ENCODE data around the gene DHX35.
"Not testable (repeated sequence)": the region's sequence is repeated elsewhere in the genome, so short reads cannot be mapped to it uniquely, and the experiment has no call there.

Gene DHX35

DNA sequence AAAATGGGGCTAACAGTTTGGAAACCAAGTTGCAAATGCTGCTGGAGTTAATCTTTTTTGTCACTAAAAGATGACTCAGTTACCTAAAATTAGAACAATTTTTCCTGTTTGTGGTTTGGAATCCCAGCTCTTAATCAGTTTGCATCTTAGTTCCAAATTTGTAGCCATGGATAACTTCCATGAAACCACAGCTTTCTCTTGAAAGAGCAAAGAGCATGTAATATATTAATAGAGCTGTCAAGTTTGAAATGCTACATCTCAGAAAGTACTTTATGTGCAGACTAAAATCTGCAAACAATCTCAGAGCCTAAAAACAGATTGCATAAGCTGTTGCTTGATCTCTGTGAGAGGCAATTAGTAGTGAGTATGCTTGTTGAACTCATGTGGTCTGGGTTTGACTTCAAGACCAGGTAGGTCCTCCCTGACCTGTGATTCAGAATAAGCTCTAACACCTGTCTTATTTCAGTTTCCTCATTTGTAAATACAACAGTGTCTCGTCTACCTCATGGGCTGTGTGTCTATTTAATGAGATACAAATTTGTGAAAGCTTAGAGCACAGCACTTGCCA lies 23.5 kb downstream of the DHX35 start:
- DNase-seq (ENCODE audit: extremely low spot score) = peak; percentile 19
- POLR2A ChIA-PET = interaction anchor here (0.5 kb wide), 1 partner anchor 26 kb away, joined by 5 read pairs; no protein-coding TSS in a partner anchor
- TF ChIP-seq, protein P1, sequence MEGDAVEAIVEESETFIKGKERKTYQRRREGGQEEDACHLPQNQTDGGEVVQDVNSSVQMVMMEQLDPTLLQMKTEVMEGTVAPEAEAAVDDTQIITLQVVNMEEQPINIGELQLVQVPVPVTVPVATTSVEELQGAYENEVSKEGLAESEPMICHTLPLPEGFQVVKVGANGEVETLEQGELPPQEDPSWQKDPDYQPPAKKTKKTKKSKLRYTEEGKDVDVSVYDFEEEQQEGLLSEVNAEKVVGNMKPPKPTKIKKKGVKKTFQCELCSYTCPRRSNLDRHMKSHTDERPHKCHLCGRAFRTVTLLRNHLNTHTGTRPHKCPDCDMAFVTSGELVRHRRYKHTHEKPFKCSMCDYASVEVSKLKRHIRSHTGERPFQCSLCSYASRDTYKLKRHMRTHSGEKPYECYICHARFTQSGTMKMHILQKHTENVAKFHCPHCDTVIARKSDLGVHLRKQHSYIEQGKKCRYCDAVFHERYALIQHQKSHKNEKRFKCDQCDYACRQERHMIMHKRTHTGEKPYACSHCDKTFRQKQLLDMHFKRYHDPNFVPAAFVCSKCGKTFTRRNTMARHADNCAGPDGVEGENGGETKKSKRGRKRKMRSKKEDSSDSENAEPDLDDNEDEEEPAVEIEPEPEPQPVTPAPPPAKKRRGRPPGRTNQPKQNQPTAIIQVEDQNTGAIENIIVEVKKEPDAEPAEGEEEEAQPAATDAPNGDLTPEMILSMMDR (IDR thresholded peaks at IDR 0.05; ENCODE audit: control extremely low read depth, extremely low read depth, low read depth, missing control alignments) = no peak
- CTCF ChIA-PET = interaction anchor here (0.9 to 4.8 kb wide), 8 partner anchors 11 to 235 kb away, joined by 3 to 32 read pairs (median 7); partner anchors contain the start of genes DHX35 and FAM83D

- CTCF ChIA-PET = interaction anchor here (1.0 to 4.4 kb wide), 6 partner anchors 10 to 60 kb away, joined by 3 to 32 read pairs (median 6); partner anchors contain the start of genes DHX35 and FAM83D
- POLR2A ChIA-PET = no interaction called here
- TF ChIP-seq, protein P1 (IDR thresholded peaks at IDR 0.05; ENCODE audit: control extremely low read depth, extremely low read depth, low read depth, missing control alignments) = no peak
- DNase-seq (ENCODE audit: extremely low spot score) = peak; percentile 12
These were observed 24.5 kb downstream of the DHX35 start for GRCh38 chr20:38986663-38987062.

DNA sequence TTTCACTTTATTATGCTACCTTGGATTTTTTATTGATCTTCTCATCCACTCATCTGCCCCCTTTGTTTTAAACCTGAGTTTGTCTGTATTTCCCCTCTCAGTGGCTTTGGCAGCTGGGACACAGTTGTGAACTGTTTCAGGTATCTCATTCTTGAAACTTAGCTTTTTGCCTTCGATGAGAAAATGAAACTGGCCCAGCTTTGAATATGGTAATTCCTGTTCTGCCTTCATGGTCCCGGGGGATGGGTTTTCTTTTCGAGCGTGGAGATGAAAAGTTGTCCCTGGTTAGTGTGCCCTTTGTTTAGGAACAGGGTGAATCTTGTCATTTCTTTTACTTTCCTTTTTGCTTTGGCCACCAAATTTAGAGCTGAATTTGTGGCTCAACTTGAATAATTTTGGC lies 25.6 kb downstream of the DHX35 start:
- POLR2A ChIA-PET = interaction anchor here (1.4 kb wide), 1 partner anchor 10 kb away, joined by 4 read pairs; no protein-coding TSS in a partner anchor
- TF ChIP-seq, protein P1 (IDR thresholded peaks at IDR 0.05; ENCODE audit: control extremely low read depth, extremely low read depth, low read depth, missing control alignments) = no peak
- CTCF ChIA-PET = interaction anchor here (0.7 to 2.2 kb wide), 11 partner anchors 10 to 61 kb away, joined by 3 to 12 read pairs (median 3); partner anchors contain the start of genes DHX35 and FAM83D
- DNase-seq (ENCODE audit: extremely low spot score) = peak; percentile 64

- no peak for DNase-seq (ENCODE audit: extremely low spot score)
- TF ChIP-seq, protein P1 (IDR thresholded peaks at IDR 0.05; ENCODE audit: control extremely low read depth, extremely low read depth, low read depth, missing control alignments) = no peak
- CTCF ChIA-PET = interaction anchor here (1.2 to 2.8 kb wide), 5 partner anchors 9 to 65 kb away, joined by 3 to 10 read pairs (median 4); partner anchors contain the start of gene FAM83D
- POLR2A ChIA-PET = no interaction called here
These were observed 28.6 kb downstream of the DHX35 start for GRCh38 chr20:38990728-38991127.

GRCh38 chr20:38991814-38992704 lies 29.9 kb downstream of the DHX35 start:
- TF ChIP-seq, protein P1 (IDR thresholded peaks at IDR 0.05; ENCODE audit: control extremely low read depth, extremely low read depth, low read depth, missing control alignments) = no peak
- no peak for DNase-seq (ENCODE audit: extremely low spot score)
- ChIA-PET POLR2A (no interaction called here), CTCF (interaction anchor here (1.1 to 2.8 kb wide), 5 partner anchors 8 to 66 kb away, joined by 3 to 10 read pairs (median 4); partner anchors contain the start of gene FAM83D)

- ChIA-PET POLR2A (no interaction called here), CTCF (interaction anchor here (1.1 to 6.0 kb wide), 12 partner anchors 9 to 127 kb away, joined by 3 to 38 read pairs (median 8); partner anchors contain the start of genes DHX35 and FAM83D)
- TF ChIP-seq, protein P1 (IDR thresholded peaks at IDR 0.05; ENCODE audit: control extremely low read depth, extremely low read depth, low read depth, missing control alignments) = no peak
- DNase-seq (ENCODE audit: extremely low spot score) = no peak
These were observed 33.4 kb downstream of the DHX35 start for GRCh38 chr20:38995536-38996044.

GRCh38 chr20:38996866-38997265 lies 34.7 kb downstream of the DHX35 start:
- DNase-seq (ENCODE audit: extremely low spot score) = not testable (repeated sequence)
- CTCF ChIA-PET = interaction anchor here (1.1 to 6.0 kb wide), 14 partner anchors 9 to 104 kb away, joined by 3 to 38 read pairs (median 10); partner anchors contain the start of genes DHX35 and FAM83D
- POLR2A ChIA-PET = interaction anchor here (1.6 kb wide), 1 partner anchor 35 kb away, joined by 6 read pairs; the partner anchor contains the start of gene DHX35
